GM13977 (cell line): Measurements from ENCODE around the gene DEDD2.

Experiments
- DNase-seq: peaks from one replicate; pipeline ENCODE4 v3.0.0; 2012; ENCODE audit warnings: low spot score
- CTCF ChIP-seq: IDR thresholded peaks from 2 replicates; pipeline ENCODE4 v1.5.1; 2012; ENCODE audit warnings: mild to moderate bottlenecking, control low read depth; ENCODE audit not compliant: insufficient read depth; ENCODE audit errors: extremely low read depth, missing control alignments
- in situ Hi-C: fragments of 300-500 bp; cut with MboI; formaldehyde crosslinking; loops from one replicate; pipeline ENCODE4 v1.12.0; 2022; ENCODE audit warnings: low sequenced_read_pairs, low pct_unique_long_range_greater_than_20kb, mixed read lengths, inconsistent platforms; ENCODE audit not compliant: unreplicated experiment

Gene DEDD2

GRCh38 chr19:42169486-42170413 lies 47.7 kb downstream of the DEDD2 start:
- in situ Hi-C loops: no loop called here
- DNase-seq: no peak
- TF ChIP-seq CTCF: no peak

- no peak for DNase-seq
- in situ Hi-C loops: no loop called here
- no peak for TF ChIP-seq CTCF
Measured at GRCh38 chr19:42168206-42168605, 49.3 kb downstream of the DEDD2 start.

- in situ Hi-C loops: no loop called here
- DNase-seq: no peak
- TF ChIP-seq CTCF: no peak
Measured at GRCh38 chr19:42166316-42166715, 51.2 kb downstream of the DEDD2 start.

GRCh38 chr19:42165146-42165545 lies 52.3 kb downstream of the DEDD2 start:
- no peak for TF ChIP-seq CTCF

GRCh38 chr19:42161616-42162263 lies 55.7 kb downstream of the DEDD2 start:
- TF ChIP-seq CTCF: no peak
- in situ Hi-C loops: no loop called here
- no peak for DNase-seq

More at GRCh38 chr19:42165146-42165545, 52.3 kb downstream of the DEDD2 start:
- in situ Hi-C loops: no loop called here
- DNase-seq: no peak

GRCh38 chr19:42159942-42160341 lies 57.5 kb downstream of the DEDD2 start:
- DNase-seq: no peak
- in situ Hi-C loops: no loop called here
- no peak for TF ChIP-seq CTCF
